Raji (cell line): ENCODE measurements around the gene SIGLEC7.

Experiments used
- POLR2A ChIP-seq: IDR thresholded peaks from 2 replicates; pipeline ENCODE4 v1.6.1; 2011; ENCODE audit warnings: low read depth, low read length, control low read depth; ENCODE audit not compliant: insufficient read depth

The SIGLEC7 gene

GRCh38 chr19:51108066-51108804, 33.9 kb upstream of the SIGLEC7 start, which contains the start of gene CTU1:
CTU1 (minus strand) TSS chr19:51108409; CDS start chr19:51104569, 3,840 bp downstream.
- peak; percentile 83 for TF ChIP-seq POLR2A

- no peak for TF ChIP-seq POLR2A
Measured at GRCh38 chr19:51108805-51109146, 33.3 kb upstream of the SIGLEC7 start.

GRCh38 chr19:51110666-51110971, 31.5 kb upstream of the SIGLEC7 start:
- no peak for TF ChIP-seq POLR2A

- TF ChIP-seq POLR2A: no peak
Measured at GRCh38 chr19:51111606-51112005, 30.5 kb upstream of the SIGLEC7 start.

GRCh38 chr19:51114087-51114729, 27.9 kb upstream of the SIGLEC7 start:
- no peak for TF ChIP-seq POLR2A

- TF ChIP-seq POLR2A: no peak
Measured at GRCh38 chr19:51116736-51117286, 25.3 kb upstream of the SIGLEC7 start.

GRCh38 chr19:51119101-51119500, 23.0 kb upstream of the SIGLEC7 start:
- TF ChIP-seq POLR2A: no peak

- no peak for TF ChIP-seq POLR2A
Measured at GRCh38 chr19:51119611-51120010, 22.5 kb upstream of the SIGLEC7 start.

- no peak for TF ChIP-seq POLR2A
Measured at GRCh38 chr19:51120160-51120559, 21.9 kb upstream of the SIGLEC7 start.

- TF ChIP-seq POLR2A: no peak
Measured at GRCh38 chr19:51121257-51121656, 20.8 kb upstream of the SIGLEC7 start.

GRCh38 chr19:51122112-51122981, 19.8 kb upstream of the SIGLEC7 start:
- no peak for TF ChIP-seq POLR2A

GRCh38 chr19:51123381-51123800, 18.7 kb upstream of the SIGLEC7 start:
- no peak for TF ChIP-seq POLR2A

GRCh38 chr19:51123802-51124201, 18.3 kb upstream of the SIGLEC7 start:
- TF ChIP-seq POLR2A: no peak

GRCh38 chr19:51124216-51124615, 17.9 kb upstream of the SIGLEC7 start:
- TF ChIP-seq POLR2A: no peak

- TF ChIP-seq POLR2A: no peak
Measured at GRCh38 chr19:51124729-51125128, 17.4 kb upstream of the SIGLEC7 start, which contains the start of gene SIGLEC9. SIGLEC9 (plus strand) TSS chr19:51124906; CDS start chr19:51124975, 69 bp downstream.

GRCh38 chr19:51125421-51126075, 16.6 kb upstream of the SIGLEC7 start:
- no peak for TF ChIP-seq POLR2A

GRCh38 chr19:51127032-51127431, 15.1 kb upstream of the SIGLEC7 start:
- TF ChIP-seq POLR2A: no peak
